Activated CD4-positive, alpha-beta T cell treated with anti-CD3 and anti-CD28 coated beads, Interleukin-2, amount 50 U/mL, for 16 hours (primary cell): Measurements from ENCODE around the gene KLK4.

ENCODE experiments used
- DNase-seq: peaks from one replicate; pipeline ENCODE4 v3.0.0-alpha.2; 2020

The KLK4 gene

GRCh38 chr19:50877338-50877737, 33.9 kb downstream of the KLK4 start:
- no peak for DNase-seq

GRCh38 chr19:50876456-50876855, 34.7 kb downstream of the KLK4 start:
- no peak for DNase-seq

GRCh38 chr19:50875795-50876422, 35.3 kb downstream of the KLK4 start:
- DNase-seq = no peak

- no peak for DNase-seq
Measured at GRCh38 chr19:50874211-50874610, 37.0 kb downstream of the KLK4 start.

GRCh38 chr19:50873056-50873455, 38.1 kb downstream of the KLK4 start, which contains the start of gene KLK2:
Gene KLK2 (plus strand): TSS chr19:50873439. CDS start chr19:50873474, 35 bp downstream.
- DNase-seq = no peak

GRCh38 chr19:50870417-50871089, 40.6 kb downstream of the KLK4 start:
- DNase-seq = peak; percentile 18

GRCh38 chr19:50869479-50869878, 41.7 kb downstream of the KLK4 start:
- no peak for DNase-seq

GRCh38 chr19:50861496-50862286, 49.5 kb downstream of the KLK4 start:
- no peak for DNase-seq

GRCh38 chr19:50861010-50861409, 50.2 kb downstream of the KLK4 start:
- DNase-seq = no peak

- no peak for DNase-seq
Measured at GRCh38 chr19:50859849-50860248, 51.3 kb downstream of the KLK4 start.

GRCh38 chr19:50858886-50859285, 52.3 kb downstream of the KLK4 start:
- no peak for DNase-seq

GRCh38 chr19:50857366-50857765, 53.8 kb downstream of the KLK4 start:
- DNase-seq = no peak
